ENCODE data around the gene PPM1D. TPM values are rescaled to one million over a fixed set of nuclear protein-coding genes. Genes with fewer than 3 reads are reported as not detected.
"Not testable (repeated sequence)": the region's sequence is repeated elsewhere in the genome, so short reads cannot be mapped to it uniquely, and the experiment has no call there.

PPM1D gene
- total RNA-seq, 1 experiment from 2014 or later: 14.3 TPM

GRCh38 chr17:60610473-60610872, 10.5 kb downstream of the PPM1D start:
- ChIA-PET CTCF (no interaction called here), POLR2A (interaction anchor here (0.6 to 1.4 kb wide), 2 partner anchors 11 to 21 kb away, joined by 3 to 4 read pairs; no protein-coding TSS in a partner anchor)
- peaks cover 13% of the 10 kb centered on the region for H3K36me3 Mint-ChIP-seq (ENCODE audit: insufficient read depth, unreplicated experiment)
- no peak for TF ChIP-seq CTCF (IDR thresholded peaks at IDR 0.05; ENCODE audit: unreplicated experiment)
- no TSS peak for BruUV-seq (replicated peaks)
- DNase-seq (ENCODE audit: unreplicated experiment): no peak
- peaks cover 10% of the 10 kb centered on the region for H3K4me1 Mint-ChIP-seq (ENCODE audit: insufficient read depth, unreplicated experiment)
- no peak overlapping the region for H3K4me3 Mint-ChIP-seq (ENCODE audit: unreplicated experiment)
- intact Hi-C loops (cut with micrococcal nuclease): no loop called here
- no peaks in the 10 kb centered on the region for H3K9me3 Mint-ChIP-seq (ENCODE audit: unreplicated experiment)
- H3K27ac Mint-ChIP-seq (ENCODE audit: low read depth, unreplicated experiment): no peak overlapping the region
- H3K27me3 Mint-ChIP-seq (ENCODE audit: insufficient read depth, unreplicated experiment): no peaks in the 10 kb centered on the region

- BruUV-seq (replicated peaks); H3K27me3 Mint-ChIP-seq (ENCODE audit: insufficient read depth, unreplicated experiment); H3K27ac Mint-ChIP-seq (ENCODE audit: low read depth, unreplicated experiment); POLR2A ChIA-PET; H3K9me3 Mint-ChIP-seq (ENCODE audit: unreplicated experiment); intact Hi-C loops (cut with micrococcal nuclease); H3K4me3 Mint-ChIP-seq (ENCODE audit: unreplicated experiment); DNase-seq (ENCODE audit: unreplicated experiment); H3K4me1 Mint-ChIP-seq (ENCODE audit: insufficient read depth, unreplicated experiment): not testable (repeated sequence)
- peaks cover 13% of the 10 kb centered on the region for H3K36me3 Mint-ChIP-seq (ENCODE audit: insufficient read depth, unreplicated experiment)
- CTCF ChIA-PET: interaction anchor here (0.6 kb wide), 1 partner anchor 829 kb away, joined by 3 read pairs; no protein-coding TSS in a partner anchor
Observed at GRCh38 chr17:60611321-60611720, 11.3 kb downstream of the PPM1D start.

- H3K27me3 Mint-ChIP-seq (ENCODE audit: insufficient read depth, unreplicated experiment): no peaks in the 10 kb centered on the region
- POLR2A ChIA-PET: interaction anchor here (0.7 to 1.3 kb wide), 2 partner anchors 9 to 12 kb away, joined by 3 to 4 read pairs; no protein-coding TSS in a partner anchor
- no peak for DNase-seq (ENCODE audit: unreplicated experiment)
- no peaks in the 10 kb centered on the region for H3K9me3 Mint-ChIP-seq (ENCODE audit: unreplicated experiment)
- TF ChIP-seq CTCF (IDR thresholded peaks at IDR 0.05; ENCODE audit: unreplicated experiment): no peak
- no peak overlapping the region for H3K27ac Mint-ChIP-seq (ENCODE audit: low read depth, unreplicated experiment)
- peaks cover 14% of the 10 kb centered on the region for H3K36me3 Mint-ChIP-seq (ENCODE audit: insufficient read depth, unreplicated experiment)
- CTCF ChIA-PET: interaction anchor here (0.6 to 1.2 kb wide), 2 partner anchors 23 to 1288 kb away, joined by 4 to 6 read pairs; no protein-coding TSS in a partner anchor
- BruUV-seq (replicated peaks): no TSS peak
- H3K4me1 Mint-ChIP-seq (ENCODE audit: insufficient read depth, unreplicated experiment): no peaks in the 10 kb centered on the region
- no peak overlapping the region for H3K4me3 Mint-ChIP-seq (ENCODE audit: unreplicated experiment)
- intact Hi-C loops (cut with micrococcal nuclease): no loop called here
Observed at GRCh38 chr17:60613325-60613724, 13.3 kb downstream of the PPM1D start.

- H3K4me3 Mint-ChIP-seq (ENCODE audit: unreplicated experiment); DNase-seq (ENCODE audit: unreplicated experiment); H3K27ac Mint-ChIP-seq (ENCODE audit: low read depth, unreplicated experiment); H3K4me1 Mint-ChIP-seq (ENCODE audit: insufficient read depth, unreplicated experiment); BruUV-seq (replicated peaks); H3K9me3 Mint-ChIP-seq (ENCODE audit: unreplicated experiment); H3K27me3 Mint-ChIP-seq (ENCODE audit: insufficient read depth, unreplicated experiment); intact Hi-C loops (cut with micrococcal nuclease): not testable (repeated sequence)
- peaks cover 18% of the 10 kb centered on the region for H3K36me3 Mint-ChIP-seq (ENCODE audit: insufficient read depth, unreplicated experiment)
- ChIA-PET CTCF (interaction anchor here (0.6 to 1.2 kb wide), 3 partner anchors 23 to 1288 kb away, joined by 3 to 6 read pairs (median 4); no protein-coding TSS in a partner anchor), POLR2A (interaction anchor here (1.2 kb wide), 1 partner anchor 13 kb away, joined by 3 read pairs; no protein-coding TSS in a partner anchor)
Observed at GRCh38 chr17:60613796-60614195, 13.8 kb downstream of the PPM1D start.

- H3K27ac Mint-ChIP-seq (ENCODE audit: low read depth, unreplicated experiment); H3K4me3 Mint-ChIP-seq (ENCODE audit: unreplicated experiment); H3K9me3 Mint-ChIP-seq (ENCODE audit: unreplicated experiment); H3K27me3 Mint-ChIP-seq (ENCODE audit: insufficient read depth, unreplicated experiment); intact Hi-C loops (cut with micrococcal nuclease); BruUV-seq (replicated peaks); DNase-seq (ENCODE audit: unreplicated experiment); H3K4me1 Mint-ChIP-seq (ENCODE audit: insufficient read depth, unreplicated experiment): not testable (repeated sequence)
- peaks cover 18% of the 10 kb centered on the region for H3K36me3 Mint-ChIP-seq (ENCODE audit: insufficient read depth, unreplicated experiment)
- ChIA-PET POLR2A (interaction anchor here (1.2 kb wide), 1 partner anchor 13 kb away, joined by 3 read pairs; no protein-coding TSS in a partner anchor), CTCF (interaction anchor here (0.6 to 1.2 kb wide), 4 partner anchors 22 to 1287 kb away, joined by 3 to 6 read pairs (median 4); no protein-coding TSS in a partner anchor)
Observed at GRCh38 chr17:60614247-60614646, 14.3 kb downstream of the PPM1D start.
